GM21526 (cell line): ENCODE results near the gene CNTNAP2.

Experiments
- ATAC-seq: cut with Tn5 transposase; IDR thresholded peaks from one replicate; pipeline ENCODE4 v1.9.1; 2021; ENCODE audit warnings: moderate library complexity; ENCODE audit not compliant: unreplicated experiment, low FRiP score

The CNTNAP2 gene

DNA sequence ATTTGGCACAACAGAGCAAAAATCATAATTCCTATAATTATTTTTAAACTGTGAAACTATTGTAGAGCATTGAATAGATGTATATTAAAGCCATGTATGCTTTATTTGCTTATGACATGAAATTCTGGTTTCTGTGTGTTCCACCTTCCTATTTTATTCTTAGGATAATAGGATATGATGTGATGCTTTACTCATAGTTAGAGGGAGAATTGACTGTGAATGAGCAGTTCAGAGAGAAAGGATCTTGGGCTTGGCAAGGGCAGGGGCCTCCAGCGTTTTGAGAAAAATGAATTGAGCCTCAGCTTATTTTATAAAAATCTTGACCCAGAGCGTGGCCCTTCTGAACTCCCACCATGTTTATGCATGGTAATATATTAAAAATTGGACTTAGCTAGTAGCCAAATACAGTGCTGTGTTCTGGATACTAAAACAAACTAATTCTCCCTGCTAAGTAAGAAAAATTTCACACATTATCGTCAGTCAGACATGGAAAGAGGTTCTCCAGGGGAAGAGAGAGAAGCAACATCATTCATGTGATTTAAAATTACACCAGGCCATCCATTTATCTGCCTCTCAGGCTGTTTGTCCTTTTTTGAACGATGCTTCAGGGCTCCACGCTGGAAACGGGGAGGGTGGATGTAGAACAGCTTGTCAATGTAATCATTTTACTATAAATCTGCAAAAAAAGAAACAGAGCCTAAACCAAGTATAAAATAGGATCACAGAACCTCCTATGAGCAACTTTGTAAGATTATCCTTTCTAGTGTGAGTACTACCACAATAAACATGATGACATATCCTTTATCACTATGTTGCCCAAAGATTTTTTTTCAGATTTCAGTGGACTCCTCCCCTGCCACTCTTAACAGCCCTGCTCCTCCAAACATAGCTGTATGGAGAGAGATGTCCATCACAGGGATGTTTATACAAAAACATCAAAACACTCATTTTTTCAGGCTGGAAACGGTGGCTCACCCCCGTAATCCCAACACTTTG lies 2215.9 kb downstream of the CNTNAP2 start:
- no peak for ATAC-seq

DNA sequence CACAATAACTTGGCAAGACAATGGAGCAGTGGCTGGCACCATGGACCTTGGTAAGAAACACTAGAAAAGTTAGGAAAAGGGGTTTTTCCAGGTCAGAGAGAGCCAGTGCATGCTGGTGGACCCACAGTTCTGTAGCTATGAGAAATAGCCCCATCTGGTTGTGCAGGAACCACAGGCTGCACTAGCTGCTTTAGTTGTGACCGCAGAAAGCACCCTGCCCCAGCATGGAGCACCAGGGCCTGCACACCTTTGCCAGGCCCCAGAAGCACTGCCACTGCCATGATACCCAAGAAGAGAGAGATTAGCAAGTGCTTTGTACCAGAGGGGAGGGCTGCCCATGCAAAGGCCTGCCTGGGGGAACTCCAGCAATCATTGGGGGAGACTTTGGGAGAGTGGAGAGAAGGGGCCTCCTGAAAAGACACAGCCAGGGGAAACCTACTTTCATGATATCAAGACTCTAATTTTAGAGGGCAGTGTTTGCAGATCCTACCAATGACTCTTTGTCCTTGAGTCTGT lies 2217.9 kb downstream of the CNTNAP2 start:
- ATAC-seq, result no peak

DNA sequence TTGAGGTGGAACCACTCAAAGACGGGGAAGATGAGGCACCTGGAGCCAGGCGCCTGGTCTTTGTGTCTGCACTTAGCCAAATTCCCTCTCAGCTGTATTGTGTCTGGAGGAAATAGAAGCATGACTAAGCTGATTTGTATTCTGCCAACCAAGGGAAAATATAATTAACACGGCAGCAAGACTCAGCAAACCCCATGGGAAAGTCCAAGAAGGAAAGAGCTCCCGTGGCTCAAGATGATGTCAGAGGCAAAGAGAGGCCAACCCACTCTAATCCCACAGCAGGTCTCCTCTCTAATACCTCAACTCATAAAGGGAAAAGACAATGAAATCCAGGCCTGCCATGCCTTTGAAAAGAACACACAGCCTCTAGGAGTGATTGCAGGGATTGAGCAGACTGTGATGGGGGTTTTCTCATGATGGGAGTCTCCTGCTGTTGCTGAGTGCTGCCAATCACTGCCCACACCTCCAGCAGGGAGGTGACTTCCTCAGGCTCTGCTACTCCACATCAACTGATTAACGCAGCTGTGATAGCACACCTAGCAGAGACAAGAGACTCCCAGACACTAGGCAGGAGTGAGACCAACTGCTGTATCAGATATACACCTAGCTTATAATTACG lies 2218.5 kb downstream of the CNTNAP2 start:
- no peak for ATAC-seq

GRCh38 chr7:148335790-148336189 lies 2219.2 kb downstream of the CNTNAP2 start:
- ATAC-seq, result no peak

GRCh38 chr7:148336411-148336810 lies 2219.8 kb downstream of the CNTNAP2 start:
- no peak for ATAC-seq

DNA sequence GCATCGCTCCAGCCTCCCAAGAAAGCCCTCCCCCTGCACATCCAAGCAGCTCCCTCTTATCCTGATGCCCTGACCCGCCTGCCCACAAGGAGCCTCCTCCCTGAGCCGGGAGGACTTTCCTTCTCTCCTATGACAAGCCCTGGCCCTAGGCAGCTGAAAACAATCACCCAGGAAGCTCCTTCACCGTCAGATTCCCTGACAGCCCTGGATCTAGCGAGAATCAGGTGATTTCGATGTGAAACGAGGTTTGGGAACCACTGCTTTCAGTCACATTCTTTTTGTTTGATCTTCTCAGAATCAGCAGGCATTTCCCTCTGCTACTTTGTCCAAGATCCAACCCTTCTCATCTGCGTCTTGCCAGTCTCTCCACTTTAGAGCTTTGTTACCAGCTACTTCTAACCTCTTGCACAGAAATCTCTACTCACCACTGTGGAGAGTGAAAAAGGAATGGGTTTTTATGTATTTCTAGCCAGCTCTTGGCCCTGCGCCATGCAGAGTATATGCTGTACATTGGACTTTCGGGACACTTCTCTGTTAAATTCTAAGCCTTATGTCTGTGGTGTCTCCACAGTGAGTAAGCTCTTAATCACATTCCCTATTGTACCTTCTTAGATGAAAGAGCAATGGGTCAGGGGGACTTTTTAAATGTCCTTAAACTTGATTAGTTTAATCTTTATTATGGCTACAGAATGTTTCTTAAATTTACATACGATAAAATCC lies 2220.8 kb downstream of the CNTNAP2 start:
- no peak for ATAC-seq

DNA sequence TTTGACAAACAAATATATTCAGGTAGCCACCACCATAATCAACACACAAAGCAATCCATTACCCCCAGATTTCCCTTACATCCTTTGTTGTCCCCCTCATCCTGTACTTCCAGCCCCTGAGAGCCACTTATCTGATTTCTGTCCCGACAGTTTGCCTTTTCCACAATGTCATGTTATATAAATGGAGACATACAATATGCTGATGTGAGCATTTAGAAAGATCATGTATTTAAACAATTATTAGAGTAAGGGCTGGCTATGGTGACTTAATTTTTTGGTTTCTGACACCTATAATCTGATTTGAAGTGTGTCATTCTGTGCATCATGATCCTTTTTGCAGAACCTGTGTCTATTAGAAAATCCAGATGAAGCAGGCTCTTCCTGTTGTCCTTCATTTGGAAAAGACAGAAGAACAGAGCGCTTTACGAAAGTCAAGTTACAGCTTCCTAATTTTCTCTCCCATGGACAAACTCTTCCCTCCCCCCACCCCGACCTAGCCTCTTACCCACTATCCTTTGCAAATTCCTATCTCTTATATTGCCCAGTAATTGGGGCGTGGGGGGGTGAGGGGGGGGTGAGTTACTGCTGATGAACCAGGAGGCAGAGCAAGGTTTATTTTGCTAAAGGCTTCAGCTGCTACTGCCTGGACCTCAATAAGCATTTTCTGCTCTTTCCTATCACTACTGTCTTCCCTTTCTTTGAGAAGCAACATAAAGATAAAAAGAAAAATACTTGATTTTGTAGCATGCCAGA lies 2221.6 kb downstream of the CNTNAP2 start:
- ATAC-seq, result no peak

DNA sequence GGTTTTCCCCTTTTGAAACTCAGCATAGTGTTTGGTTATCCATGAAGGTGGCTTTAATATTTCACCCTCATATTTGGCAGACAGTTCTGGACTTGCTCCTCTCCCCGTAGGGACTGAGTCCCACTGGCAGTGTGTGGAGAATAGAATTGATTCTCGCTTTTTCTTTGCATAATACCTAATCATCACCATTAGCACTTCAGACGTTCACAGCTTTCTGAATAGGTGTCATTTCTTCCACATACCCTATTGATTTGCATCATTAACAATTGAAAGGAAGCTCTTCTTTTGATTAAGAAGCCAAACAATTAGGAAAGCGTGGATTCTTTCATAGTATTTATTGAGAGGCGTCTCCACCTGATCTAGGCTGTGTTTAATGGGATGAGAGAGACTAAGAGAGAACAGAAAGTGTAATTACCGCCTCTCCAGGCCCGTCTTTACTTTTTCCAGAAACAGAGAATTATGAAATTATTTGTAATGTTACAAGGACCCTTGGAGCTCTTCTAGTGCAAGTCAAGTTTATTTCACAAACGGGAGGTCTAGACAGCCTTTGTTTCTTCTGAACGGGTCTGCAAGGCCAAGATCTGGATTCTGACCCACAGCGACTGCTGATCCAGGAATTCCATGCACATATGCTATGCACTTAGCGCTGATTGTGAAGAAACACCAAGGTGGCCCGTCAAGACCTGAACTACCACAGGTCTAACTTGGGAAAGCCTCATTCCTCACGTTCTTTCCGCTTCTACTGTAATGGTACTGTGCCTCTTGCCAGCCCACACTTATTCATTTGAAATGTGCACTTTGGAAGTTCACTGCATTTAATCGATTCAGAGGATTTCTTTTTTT lies 2224.1 kb downstream of the CNTNAP2 start:
- ATAC-seq, result no peak

- ATAC-seq, result no peak
These were observed 2227.8 kb downstream of the CNTNAP2 start for GRCh38 chr7:148344406-148344805.

DNA sequence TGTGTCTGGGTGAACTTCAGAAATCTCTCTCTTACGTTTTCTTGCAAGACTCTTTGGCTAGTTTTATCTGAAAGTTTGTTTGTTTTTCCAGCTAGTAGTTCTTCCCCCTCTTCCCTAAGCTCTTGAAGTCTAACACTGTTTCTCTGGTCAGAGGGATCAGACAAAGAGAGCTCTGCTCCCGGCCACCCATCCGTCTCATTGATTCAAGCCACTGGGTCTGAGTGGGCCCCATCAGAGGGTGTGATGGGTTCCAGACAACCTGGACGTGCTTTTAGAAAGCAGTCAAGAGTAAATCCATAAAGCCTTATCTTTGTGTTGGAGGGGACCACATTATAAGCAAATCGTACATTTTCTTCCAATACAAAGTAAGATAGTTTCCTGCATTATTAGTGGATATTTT lies 2231.4 kb downstream of the CNTNAP2 start:
- ATAC-seq, result no peak

- ATAC-seq, result no peak
These were observed 2231.9 kb downstream of the CNTNAP2 start for GRCh38 chr7:148348466-148348865.

DNA sequence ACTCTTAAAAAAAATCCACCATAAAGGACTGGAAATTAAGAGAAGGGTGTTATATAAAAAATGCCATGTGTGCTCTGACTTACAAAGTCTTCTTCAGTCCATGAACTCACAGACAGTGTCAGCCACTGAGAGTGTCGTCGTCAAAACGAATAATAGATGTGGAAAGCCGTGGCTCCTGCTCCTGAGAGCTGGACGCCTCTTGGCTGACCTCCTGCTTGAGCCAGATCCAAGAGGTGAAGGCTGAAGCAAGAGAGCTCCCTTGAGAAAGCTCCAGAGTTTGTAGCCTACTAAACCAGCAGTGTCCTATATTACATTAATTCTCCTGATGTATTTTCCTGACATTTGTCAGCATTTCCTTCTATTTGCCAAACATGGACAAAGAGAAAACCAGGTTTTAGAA lies 2239.7 kb downstream of the CNTNAP2 start:
- no peak for ATAC-seq

DNA sequence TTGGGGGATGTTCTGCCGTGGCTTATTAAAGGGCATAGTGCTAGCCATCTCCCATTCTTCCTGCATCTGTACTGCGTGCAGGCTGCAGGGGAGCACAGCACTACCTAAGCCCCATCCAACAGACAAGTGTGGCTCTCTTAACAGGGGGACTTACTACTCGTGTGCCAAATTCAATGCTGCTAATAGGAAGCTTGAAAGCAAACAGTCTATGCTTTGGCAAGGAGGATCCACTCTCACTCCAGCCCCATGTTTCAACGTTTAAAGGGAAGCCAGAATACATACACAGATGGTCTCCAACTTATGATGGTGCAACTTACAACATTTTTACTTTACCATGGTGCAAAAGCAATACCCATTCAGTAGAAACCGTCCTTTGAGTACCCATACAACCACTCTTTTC lies 2245.9 kb downstream of the CNTNAP2 start:
- ATAC-seq, result no peak

DNA sequence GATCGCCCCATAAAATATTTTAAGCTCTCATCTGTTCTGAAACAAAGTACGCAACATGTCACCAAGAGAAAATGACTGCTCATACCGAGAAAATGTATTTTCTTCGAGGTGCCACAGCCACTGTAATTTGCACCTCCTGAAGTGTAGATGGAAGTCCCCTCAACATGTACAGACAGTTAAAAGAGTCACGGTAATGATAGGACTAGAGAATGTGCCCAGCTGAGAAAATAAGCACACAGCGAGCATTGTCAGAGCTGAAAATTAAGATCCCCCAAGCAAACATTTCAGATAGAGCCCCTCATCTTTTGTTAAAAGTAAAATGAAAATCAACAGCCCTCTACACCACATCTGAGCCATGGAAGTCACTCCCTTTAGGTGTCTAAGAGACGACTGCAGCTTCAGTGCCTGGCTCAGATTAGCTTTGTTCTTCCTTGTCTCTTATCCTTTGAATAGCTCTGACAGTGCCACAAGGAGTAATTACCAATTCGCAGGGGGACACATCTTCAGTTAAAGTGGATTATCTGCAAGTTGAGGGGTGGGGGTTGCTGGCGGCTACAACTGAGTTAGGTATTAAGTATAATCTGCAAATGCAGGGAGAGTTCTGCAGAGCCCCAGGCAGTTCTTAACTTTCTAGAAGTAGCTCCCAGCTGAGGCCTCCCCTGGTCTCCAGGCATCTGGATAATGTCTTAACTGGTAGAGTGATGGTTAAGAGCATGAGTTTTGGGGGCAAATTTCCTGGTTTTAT lies 2251.3 kb downstream of the CNTNAP2 start:
- ATAC-seq, result no peak

GRCh38 chr7:148368562-148368961 lies 2252.0 kb downstream of the CNTNAP2 start:
- no peak for ATAC-seq

DNA sequence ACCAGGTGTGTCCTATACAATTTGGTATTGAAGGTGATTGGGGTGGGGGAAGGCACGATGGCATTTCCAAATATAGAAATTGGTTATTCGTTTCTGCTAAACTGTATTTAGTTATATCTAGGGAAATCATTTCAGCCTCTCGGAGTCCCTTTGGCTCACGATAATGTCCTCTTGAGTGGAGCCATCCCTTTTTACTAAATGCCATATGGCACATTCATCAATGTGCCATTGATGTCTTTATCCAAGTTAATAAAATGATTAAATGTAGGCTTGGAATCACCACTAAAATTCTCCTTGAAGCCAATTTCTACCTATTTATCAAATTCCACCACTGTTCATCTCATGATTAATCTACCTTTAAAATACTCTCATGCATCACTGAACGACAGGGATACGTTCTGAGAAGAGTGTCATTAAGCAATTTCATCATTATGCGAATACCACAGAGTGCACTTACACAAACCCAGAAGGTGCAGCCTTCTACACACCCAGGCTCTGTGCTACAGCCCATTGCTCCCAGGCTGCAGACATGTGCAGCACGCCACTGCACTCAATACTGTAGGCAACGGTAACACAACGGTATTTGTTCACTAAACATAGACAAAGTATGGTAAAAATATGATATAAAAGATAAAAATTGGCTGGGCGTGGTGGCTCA lies 2254.8 kb downstream of the CNTNAP2 start:
- ATAC-seq, result no peak

- ATAC-seq, result no peak
These were observed 2258.0 kb downstream of the CNTNAP2 start for GRCh38 chr7:148374396-148375259.
